NT2/D1 (cell line): Measurements from ENCODE around the gene NSDHL.

Experiments used
- SUZ12 ChIP-seq: IDR thresholded peaks from 2 replicates; pipeline ENCODE4 v1.6.1; 2011; ENCODE audit not compliant: insufficient read length, insufficient read depth; ENCODE audit errors: extremely low read depth
- ZNF274 ChIP-seq: IDR thresholded peaks from 2 replicates; pipeline ENCODE4 v1.6.1; 2011; ENCODE audit warnings: mild to moderate bottlenecking, low read depth, low read length

GRCh38 chrX:152878976-152879755, 48.3 kb downstream of the NSDHL start:
- no peak for TF ChIP-seq SUZ12
- TF ChIP-seq ZNF274 = no peak
